Measurements from ENCODE around the gene TENM3.

Gene TENM3

DNA sequence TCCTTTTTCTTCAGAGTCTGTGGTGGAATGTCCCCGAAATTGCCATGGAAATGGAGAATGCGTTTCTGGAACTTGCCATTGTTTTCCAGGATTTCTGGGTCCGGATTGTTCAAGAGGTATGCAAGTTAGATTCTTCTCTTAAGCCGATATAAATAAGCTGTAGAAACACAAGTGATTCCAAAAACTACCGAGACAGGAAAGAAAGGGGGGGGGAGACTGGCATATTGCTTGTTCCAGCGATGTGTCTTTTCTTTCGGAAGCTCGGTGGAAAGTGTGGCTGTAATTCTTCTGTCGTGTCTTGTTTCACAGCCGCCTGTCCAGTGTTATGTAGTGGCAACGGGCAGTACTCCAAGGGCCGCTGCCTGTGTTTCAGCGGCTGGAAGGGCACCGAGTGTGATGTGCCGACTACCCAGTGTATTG, 437.0 kb downstream of the TENM3 start:
- Histone ChIP-seq H3K36me3 (ENCODE audit: control insufficient read depth, low read length) (no peaks in the 10 kb centered on the region), H3K27ac (ENCODE audit: low read depth, low read length) (no peak overlapping the region), H4K20me1 (ENCODE audit: control insufficient read depth, insufficient read depth, low read depth, low read length) (no peaks in the 10 kb centered on the region), H3K4me2 (ENCODE audit: low read length) (no peak overlapping the region), H3K79me2 (ENCODE audit: control insufficient read depth, low read length) (no peaks in the 10 kb centered on the region), H3F3A (ENCODE audit: control insufficient read depth, insufficient read depth) (no peaks in the 10 kb centered on the region), H3K4me1 (ENCODE audit: control insufficient read depth, low read length) (no peaks in the 10 kb centered on the region), H3K27me3 (ENCODE audit: control insufficient read depth, low read length) (no peaks in the 10 kb centered on the region), H3K9me2 (replicated peaks; ENCODE audit: control insufficient read depth, low read length) (no peaks in the 10 kb centered on the region), H3K4me3 (ENCODE audit: low read length) (no peak overlapping the region), H3K9me3 (ENCODE audit: control insufficient read depth, insufficient read depth, low read length) (no peaks in the 10 kb centered on the region)
- TF ChIP-seq, protein P1, sequence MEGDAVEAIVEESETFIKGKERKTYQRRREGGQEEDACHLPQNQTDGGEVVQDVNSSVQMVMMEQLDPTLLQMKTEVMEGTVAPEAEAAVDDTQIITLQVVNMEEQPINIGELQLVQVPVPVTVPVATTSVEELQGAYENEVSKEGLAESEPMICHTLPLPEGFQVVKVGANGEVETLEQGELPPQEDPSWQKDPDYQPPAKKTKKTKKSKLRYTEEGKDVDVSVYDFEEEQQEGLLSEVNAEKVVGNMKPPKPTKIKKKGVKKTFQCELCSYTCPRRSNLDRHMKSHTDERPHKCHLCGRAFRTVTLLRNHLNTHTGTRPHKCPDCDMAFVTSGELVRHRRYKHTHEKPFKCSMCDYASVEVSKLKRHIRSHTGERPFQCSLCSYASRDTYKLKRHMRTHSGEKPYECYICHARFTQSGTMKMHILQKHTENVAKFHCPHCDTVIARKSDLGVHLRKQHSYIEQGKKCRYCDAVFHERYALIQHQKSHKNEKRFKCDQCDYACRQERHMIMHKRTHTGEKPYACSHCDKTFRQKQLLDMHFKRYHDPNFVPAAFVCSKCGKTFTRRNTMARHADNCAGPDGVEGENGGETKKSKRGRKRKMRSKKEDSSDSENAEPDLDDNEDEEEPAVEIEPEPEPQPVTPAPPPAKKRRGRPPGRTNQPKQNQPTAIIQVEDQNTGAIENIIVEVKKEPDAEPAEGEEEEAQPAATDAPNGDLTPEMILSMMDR (IDR thresholded peaks at IDR 0.05; ENCODE audit: low read depth, low read length, poor library complexity, severe bottlenecking), result no peak
- no peak for TF ChIP-seq EZH2phosphoT487 (IDR thresholded peaks at IDR 0.05; ENCODE audit: borderline replicate concordance, low read length)

DNA sequence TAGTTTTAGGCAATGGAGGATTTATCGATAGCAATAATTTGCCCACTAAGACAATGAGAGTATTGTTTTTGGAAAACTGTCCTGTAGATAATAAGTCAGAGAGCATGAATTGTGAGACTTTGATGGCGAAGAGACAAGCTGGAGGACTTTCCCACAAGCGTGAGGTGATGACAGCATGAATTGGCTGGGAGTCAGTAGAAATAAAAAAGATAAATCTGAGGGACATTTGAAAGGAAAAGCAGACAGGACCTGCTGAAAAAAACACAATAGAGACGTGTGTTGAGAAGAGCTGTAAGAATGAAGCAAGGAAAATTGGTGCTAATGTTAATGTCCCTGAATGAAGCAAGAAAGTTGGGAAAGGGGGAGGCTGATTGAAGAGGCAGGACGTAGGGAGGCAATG, 440.5 kb downstream of the TENM3 start:
- no peak overlapping the region for H3K4me2 ChIP-seq (ENCODE audit: low read length)
- no peaks in the 10 kb centered on the region for H3K9me3 ChIP-seq (ENCODE audit: control insufficient read depth, insufficient read depth, low read length)
- H3K4me1 ChIP-seq (ENCODE audit: control insufficient read depth, low read length), result no peaks in the 10 kb centered on the region
- no peaks in the 10 kb centered on the region for H4K20me1 ChIP-seq (ENCODE audit: control insufficient read depth, insufficient read depth, low read depth, low read length)
- H3F3A ChIP-seq (ENCODE audit: control insufficient read depth, insufficient read depth), result no peaks in the 10 kb centered on the region
- no peak overlapping the region for H3K4me3 ChIP-seq (ENCODE audit: low read length)
- H3K36me3 ChIP-seq (ENCODE audit: control insufficient read depth, low read length), result no peaks in the 10 kb centered on the region
- no peak overlapping the region for H3K27ac ChIP-seq (ENCODE audit: low read depth, low read length)
- H3K27me3 ChIP-seq (ENCODE audit: control insufficient read depth, low read length), result no peaks in the 10 kb centered on the region
- H3K79me2 ChIP-seq (ENCODE audit: control insufficient read depth, low read length), result no peaks in the 10 kb centered on the region
- no peak for TF ChIP-seq EZH2phosphoT487 (IDR thresholded peaks at IDR 0.05; ENCODE audit: borderline replicate concordance, low read length)
- TF ChIP-seq, protein P1 (IDR thresholded peaks at IDR 0.05; ENCODE audit: low read depth, low read length, poor library complexity, severe bottlenecking), result no peak
- H3K9me2 ChIP-seq (replicated peaks; ENCODE audit: control insufficient read depth, low read length), result no peaks in the 10 kb centered on the region

DNA sequence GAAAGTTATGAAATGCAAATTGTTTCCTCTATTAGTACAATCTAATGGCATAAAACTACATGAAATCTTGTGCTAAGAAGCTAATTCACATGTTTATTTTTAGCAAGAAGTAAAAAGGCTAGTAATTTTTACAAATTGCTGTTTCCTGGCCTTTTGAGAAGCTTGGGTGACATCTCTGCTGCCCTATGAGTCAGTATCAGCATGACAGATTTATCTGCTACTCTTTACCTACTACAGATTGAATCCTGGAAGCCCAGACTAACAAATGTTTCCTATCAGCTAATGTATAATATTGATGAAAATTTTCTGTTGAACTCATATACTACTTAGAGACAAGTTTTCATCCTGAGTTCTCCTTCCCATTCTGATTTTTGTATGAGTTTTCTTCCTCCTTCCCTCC, 441.6 kb downstream of the TENM3 start:
- Histone ChIP-seq H3K4me1 (ENCODE audit: control insufficient read depth, low read length) (no peaks in the 10 kb centered on the region), H3K79me2 (ENCODE audit: control insufficient read depth, low read length) (no peaks in the 10 kb centered on the region), H3K4me2 (ENCODE audit: low read length) (no peak overlapping the region), H3K27me3 (ENCODE audit: control insufficient read depth, low read length) (no peaks in the 10 kb centered on the region), H3K9me2 (replicated peaks; ENCODE audit: control insufficient read depth, low read length) (no peaks in the 10 kb centered on the region), H3K4me3 (ENCODE audit: low read length) (no peak overlapping the region), H3K27ac (ENCODE audit: low read depth, low read length) (no peak overlapping the region), H4K20me1 (ENCODE audit: control insufficient read depth, insufficient read depth, low read depth, low read length) (no peaks in the 10 kb centered on the region), H3K36me3 (ENCODE audit: control insufficient read depth, low read length) (no peaks in the 10 kb centered on the region), H3F3A (ENCODE audit: control insufficient read depth, insufficient read depth) (no peaks in the 10 kb centered on the region), H3K9me3 (ENCODE audit: control insufficient read depth, insufficient read depth, low read length) (no peaks in the 10 kb centered on the region)
- TF ChIP-seq EZH2phosphoT487 (IDR thresholded peaks at IDR 0.05; ENCODE audit: borderline replicate concordance, low read length), result no peak
- TF ChIP-seq, protein P1 (IDR thresholded peaks at IDR 0.05; ENCODE audit: low read depth, low read length, poor library complexity, severe bottlenecking), result no peak

DNA sequence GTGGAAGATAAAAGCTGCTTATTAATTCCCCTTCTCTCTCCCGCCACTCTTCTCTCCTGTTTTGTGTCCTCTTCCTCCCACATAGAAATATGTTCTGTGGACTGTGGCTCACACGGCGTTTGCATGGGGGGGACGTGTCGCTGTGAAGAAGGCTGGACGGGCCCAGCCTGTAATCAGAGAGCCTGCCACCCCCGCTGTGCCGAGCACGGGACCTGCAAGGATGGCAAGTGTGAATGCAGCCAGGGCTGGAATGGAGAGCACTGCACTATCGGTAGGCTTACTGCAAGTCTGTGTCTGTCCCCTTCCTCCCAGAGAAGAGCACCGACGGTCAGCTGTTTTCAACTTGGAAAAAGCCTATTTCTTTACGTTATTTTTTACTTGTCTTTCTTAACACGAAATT, 444.9 kb downstream of the TENM3 start:
- no peaks in the 10 kb centered on the region for H3K9me3 ChIP-seq (ENCODE audit: control insufficient read depth, insufficient read depth, low read length)
- H4K20me1 ChIP-seq (ENCODE audit: control insufficient read depth, insufficient read depth, low read depth, low read length), result no peaks in the 10 kb centered on the region
- TF ChIP-seq, protein P1 (IDR thresholded peaks at IDR 0.05; ENCODE audit: low read depth, low read length, poor library complexity, severe bottlenecking), result no peak
- no peak for TF ChIP-seq EZH2phosphoT487 (IDR thresholded peaks at IDR 0.05; ENCODE audit: borderline replicate concordance, low read length)
- no peaks in the 10 kb centered on the region for H3K36me3 ChIP-seq (ENCODE audit: control insufficient read depth, low read length)
- H3K79me2 ChIP-seq (ENCODE audit: control insufficient read depth, low read length), result no peaks in the 10 kb centered on the region
- H3K27ac ChIP-seq (ENCODE audit: low read depth, low read length), result no peak overlapping the region
- no peaks in the 10 kb centered on the region for H3F3A ChIP-seq (ENCODE audit: control insufficient read depth, insufficient read depth)
- H3K4me2 ChIP-seq (ENCODE audit: low read length), result no peak overlapping the region
- no peak overlapping the region for H3K4me3 ChIP-seq (ENCODE audit: low read length)
- no peaks in the 10 kb centered on the region for H3K9me2 ChIP-seq (replicated peaks; ENCODE audit: control insufficient read depth, low read length)
- H3K27me3 ChIP-seq (ENCODE audit: control insufficient read depth, low read length), result no peaks in the 10 kb centered on the region
- no peaks in the 10 kb centered on the region for H3K4me1 ChIP-seq (ENCODE audit: control insufficient read depth, low read length)
